Activated CD8-positive, alpha-beta memory T cell treated with anti-CD3 and anti-CD28 coated beads for 1 hour (primary cell): ENCODE measurements around the gene RBM4B.
"Not testable (repeated sequence)": the region's sequence is repeated elsewhere in the genome, so short reads cannot be mapped to it uniquely, and the experiment has no call there.

Experiments used
- DNase-seq, 2 donors: peaks; one replicate each; pipeline ENCODE4 v3.0.0-alpha.2; 2020; ENCODE audit warnings: low read depth in 1 of 2; ENCODE audit errors: extremely low read depth in 1 of 2

RBM4B gene

GRCh38 chr11:66649903-66650302 is 27.8 kb downstream of the RBM4B start:
- DNase-seq = no peak

DNA sequence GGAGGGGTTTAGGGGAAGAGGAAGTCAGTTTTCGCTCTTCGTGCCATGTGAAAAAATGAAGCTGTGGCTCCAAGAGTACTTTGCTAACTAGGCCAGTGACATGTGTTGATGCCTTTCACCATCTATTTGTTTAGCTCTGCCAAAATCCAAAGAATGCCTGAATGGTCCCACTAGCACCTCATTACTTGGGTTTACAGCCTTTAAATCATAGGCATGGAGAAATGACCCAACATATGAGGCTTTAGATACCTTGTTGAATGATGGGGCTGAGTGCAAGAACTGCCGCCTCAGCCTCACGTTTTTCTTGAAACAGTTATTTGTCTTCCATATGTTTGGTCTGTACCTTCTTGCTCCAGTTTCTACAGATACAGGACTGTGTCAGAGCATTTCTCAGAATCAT is 30.9 kb downstream of the RBM4B start:
- DNase-seq = no peak

GRCh38 chr11:66643745-66644437 is 33.8 kb downstream of the RBM4B start:
- DNase-seq = no peak

DNA sequence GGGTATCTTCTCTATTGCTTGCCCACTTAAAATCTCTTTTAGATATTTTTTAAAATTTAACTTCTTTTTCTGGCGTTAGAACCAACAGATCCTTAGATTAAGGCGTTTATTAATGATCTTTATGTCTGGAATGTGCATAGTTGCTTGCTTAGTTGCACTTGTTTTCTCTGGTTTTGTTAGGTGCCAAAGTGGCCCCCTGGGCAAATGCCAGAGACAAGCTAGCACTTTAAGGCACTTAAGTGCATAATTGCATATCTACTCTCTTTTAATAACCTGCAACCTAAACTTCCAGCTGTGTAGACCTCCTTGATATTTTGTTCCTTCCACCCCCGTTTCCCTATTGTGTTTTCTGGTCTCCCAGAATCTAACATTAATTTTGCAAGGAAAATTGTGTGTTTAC is 35.9 kb downstream of the RBM4B start:
- DNase-seq = no peak

GRCh38 chr11:66639814-66640340 is 37.8 kb downstream of the RBM4B start:
- DNase-seq = not testable (repeated sequence)

DNA sequence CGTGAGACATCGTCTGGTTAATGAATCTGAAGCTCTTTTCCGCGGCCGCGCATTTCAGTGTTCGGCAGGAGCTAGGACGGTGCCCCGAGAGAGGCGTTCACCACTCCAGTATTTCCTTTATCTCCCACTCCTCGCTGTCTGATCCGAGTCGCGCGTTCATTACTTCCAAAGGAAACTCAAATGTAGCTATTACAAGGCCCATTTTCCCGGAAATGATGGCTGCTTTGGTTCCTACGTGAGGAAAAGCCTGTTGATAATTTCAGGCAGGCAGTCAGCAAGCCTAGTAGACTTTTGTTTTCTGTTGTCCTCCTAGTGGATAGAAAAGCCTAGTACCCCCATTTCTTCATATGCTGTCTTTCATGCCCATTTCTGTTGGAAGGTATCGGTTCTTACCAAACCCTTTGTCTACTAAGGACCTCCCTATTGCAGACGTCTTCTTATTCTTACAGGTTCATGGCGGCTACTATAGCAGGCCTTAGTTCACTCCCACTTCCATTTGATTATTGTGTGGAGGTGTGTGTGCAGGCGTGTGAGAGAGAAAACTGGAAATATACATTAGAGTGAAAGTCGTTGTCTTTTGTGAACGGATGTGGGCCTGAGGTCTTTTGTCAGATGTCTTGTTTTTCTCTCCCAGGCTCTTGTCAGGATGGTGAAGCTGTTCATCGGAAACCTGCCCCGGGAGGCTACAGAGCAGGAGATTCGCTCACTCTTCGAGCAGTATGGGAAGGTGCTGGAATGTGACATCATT is 38.4 kb downstream of the RBM4B start:
- DNase-seq = peak in 1 of 2 donors; percentile 15

DNA sequence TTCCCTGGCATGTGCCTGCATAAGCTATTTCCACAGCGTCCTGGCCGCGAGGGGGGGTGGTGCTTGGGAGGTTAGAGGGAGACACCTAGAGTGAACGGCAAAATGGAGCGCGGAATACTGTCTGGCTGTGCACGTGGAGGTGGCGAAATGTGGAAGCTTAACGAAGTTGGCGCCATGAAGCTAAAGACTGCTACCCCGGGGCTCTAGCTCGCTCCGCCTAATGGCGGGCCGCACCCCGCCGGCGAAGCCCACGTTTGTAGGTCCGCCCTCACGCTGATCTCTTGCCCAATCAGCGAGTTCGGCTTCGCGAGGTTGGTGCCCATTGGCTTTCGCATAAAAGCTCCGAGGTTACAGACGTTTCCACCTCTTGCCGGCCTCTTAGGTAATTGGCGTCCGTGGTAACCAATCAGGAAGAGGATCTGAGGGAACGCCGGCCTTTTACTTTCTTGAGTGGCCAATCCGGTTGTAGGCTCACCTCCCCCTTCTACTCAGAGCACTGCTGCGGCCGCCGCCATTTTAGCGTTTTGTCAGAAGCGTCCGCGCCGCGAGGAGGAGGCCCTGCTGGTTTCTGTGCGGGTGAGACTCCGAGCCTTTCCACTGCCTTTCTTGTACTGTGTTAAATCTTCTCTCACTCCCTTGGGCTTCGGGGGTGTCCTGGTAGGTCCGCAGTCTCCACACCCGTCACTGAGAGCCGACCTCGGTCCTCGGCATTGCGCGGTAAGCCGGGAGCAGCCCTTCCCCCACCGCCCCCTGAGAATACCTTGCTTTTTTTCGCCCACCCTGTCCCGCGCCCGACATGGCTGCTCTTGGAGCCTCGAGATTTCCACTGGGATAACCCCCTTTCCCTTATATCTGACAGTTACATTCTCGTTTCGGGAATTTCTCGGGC is 39.3 kb downstream of the RBM4B start, which contains the start of gene RBM4:
TSS of gene RBM4 (plus strand) at position 527 of the 889 bp plus-strand sequence. CDS start 1,009 bp downstream, outside the sequence.
- peak; percentile 80 to 95 for DNase-seq

GRCh38 chr11:66637557-66638176 is 40.0 kb downstream of the RBM4B start:
- DNase-seq = no peak

DNA sequence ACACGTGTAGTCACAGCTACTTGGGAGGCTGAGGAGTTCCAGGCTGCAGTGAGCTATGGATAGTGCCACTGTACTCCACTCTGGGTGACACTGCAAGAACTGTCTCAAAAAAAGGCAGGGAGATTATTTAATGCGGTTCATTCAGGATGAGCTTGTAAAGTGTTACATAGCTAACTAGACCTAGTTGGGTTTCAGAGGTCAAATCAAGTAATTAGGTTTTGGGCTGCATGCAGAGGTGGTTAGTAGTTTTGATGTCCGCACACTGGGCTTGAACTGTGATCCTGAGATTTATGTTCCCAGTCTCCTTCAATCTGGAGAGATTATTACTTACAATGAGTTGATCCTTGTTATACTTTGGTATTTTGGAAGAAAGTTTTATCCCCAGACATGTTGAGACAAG is 41.3 kb downstream of the RBM4B start:
- DNase-seq = no peak

GRCh38 chr11:66632952-66633351 is 44.7 kb downstream of the RBM4B start:
- DNase-seq = no peak

DNA sequence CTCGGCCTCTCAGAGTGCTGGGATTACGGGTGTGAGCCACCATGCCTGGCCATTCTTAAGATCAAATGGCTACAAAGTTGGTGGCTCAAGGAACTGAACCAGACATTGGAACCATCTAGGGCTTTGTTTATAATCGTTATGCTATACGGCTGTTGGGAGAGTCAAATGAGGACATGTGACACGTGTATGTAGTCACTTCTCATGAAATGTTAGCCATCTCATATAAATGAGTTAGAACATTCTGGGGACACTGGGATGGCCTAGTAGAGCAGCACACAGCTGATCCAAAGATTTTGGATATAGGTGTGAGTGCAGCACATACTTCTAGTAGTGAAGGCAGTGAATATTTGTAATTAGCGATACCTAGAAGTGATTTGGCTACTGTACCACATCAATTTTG is 45.8 kb downstream of the RBM4B start:
- DNase-seq = no peak

- no peak for DNase-seq
Measured at GRCh38 chr11:66629356-66629755, 48.3 kb downstream of the RBM4B start.

DNA sequence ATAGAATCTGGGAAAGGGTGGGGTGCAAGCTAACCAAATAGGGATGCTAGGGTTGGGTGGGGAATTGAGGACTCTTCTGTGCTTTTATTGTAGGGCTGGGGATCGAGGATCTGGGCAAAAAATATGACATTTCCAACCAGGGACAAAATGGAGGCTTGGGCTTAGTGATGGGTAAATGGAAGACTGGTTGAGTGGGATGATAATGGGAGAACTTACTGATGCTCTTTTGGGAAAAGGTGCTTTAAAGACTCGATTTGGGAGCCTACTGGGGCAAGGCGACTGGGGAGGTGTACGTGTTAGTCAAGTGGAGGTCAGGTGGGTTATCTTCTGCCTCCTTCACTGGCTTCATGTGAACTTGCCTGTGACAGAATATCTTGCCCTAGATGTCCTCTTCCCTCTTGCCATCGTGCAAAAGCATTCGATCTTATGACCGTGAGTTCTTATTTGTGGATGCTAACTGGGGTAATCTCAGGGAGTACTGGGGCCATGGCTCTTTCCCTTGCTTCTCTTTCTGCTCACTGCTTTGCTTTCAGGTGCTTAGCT is 49.6 kb downstream of the RBM4B start:
- no peak for DNase-seq

DNA sequence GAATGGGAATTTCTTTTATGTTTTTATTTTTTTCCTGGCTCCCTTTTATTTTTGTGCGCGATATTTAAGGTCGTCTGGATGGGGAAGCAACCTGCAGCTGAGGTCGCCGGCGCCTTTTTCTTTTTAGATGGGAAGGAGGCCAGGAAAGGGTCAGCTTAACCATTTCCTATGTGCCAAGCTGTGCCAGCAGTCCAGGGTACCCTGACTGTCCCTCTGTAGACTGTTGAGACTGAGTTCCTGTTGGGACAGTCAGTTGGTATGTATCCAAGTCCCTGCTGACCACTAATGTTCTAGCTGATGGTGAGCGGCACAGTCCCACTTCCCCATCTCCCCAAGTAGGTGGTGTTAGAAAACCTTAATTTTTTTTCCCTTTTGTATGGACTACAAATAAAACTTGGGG is 50.8 kb downstream of the RBM4B start:
- DNase-seq = no peak

GRCh38 chr11:66626382-66626781 is 51.3 kb downstream of the RBM4B start:
- DNase-seq = no peak

DNA sequence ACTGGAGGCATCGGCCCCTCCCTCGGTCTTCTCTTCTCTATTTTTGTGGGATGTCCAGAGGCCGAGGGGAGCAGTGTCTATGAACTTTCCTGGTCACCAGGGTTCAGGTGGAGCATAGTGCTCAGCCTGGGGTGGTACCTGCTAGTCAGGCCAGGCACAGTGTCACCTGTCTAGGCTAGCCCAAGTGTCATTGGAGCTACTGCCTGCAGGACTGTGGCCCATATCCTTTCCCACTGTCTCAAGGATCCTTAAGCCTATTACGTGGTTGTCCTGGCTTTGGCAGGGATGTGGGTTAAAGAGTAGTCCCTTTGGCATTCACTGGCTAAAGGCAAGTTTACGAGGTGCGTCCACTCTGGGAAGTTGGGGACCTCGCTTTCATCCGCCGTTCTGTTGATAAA is 51.9 kb downstream of the RBM4B start:
- DNase-seq = no peak

- DNase-seq = no peak
Measured at GRCh38 chr11:66625041-66625751, 52.5 kb downstream of the RBM4B start.

- DNase-seq = no peak
Measured at GRCh38 chr11:66624450-66624849, 53.2 kb downstream of the RBM4B start.

- no peak for DNase-seq
Measured at GRCh38 chr11:66619080-66619554, 58.6 kb downstream of the RBM4B start.
